GM19099 (cell line): ENCODE data around the gene LILRA5.

ENCODE experiments used
- POLR2A ChIP-seq: IDR thresholded peaks from 3 replicates; pipeline ENCODE4 v1.6.1; 2011; ENCODE audit warnings: low read depth; ENCODE audit not compliant: insufficient read length; ENCODE audit errors: extremely low read depth

The LILRA5 gene

GRCh38 chr19:54287456-54287855 lies 25.5 kb downstream of the LILRA5 start:
- TF ChIP-seq POLR2A, result no peak

GRCh38 chr19:54282686-54283470 lies 30.1 kb downstream of the LILRA5 start:
- TF ChIP-seq POLR2A, result no peak

- TF ChIP-seq POLR2A, result no peak
Observed at GRCh38 chr19:54281007-54281728, 31.8 kb downstream of the LILRA5 start, which contains the start of gene LILRB2. Gene LILRB2 (minus strand): TSS chr19:54281110. CDS start chr19:54280496, 614 bp downstream.

- no peak for TF ChIP-seq POLR2A
Observed at GRCh38 chr19:54279406-54279962, 33.5 kb downstream of the LILRA5 start.

- TF ChIP-seq POLR2A, result no peak
Observed at GRCh38 chr19:54275951-54276350, 37.0 kb downstream of the LILRA5 start.

GRCh38 chr19:54273821-54274220 lies 39.1 kb downstream of the LILRA5 start:
- TF ChIP-seq POLR2A, result no peak

GRCh38 chr19:54271106-54271505 lies 41.9 kb downstream of the LILRA5 start:
- no peak for TF ChIP-seq POLR2A

- no peak for TF ChIP-seq POLR2A
Observed at GRCh38 chr19:54268936-54269335, 44.0 kb downstream of the LILRA5 start.

GRCh38 chr19:54266133-54266532 lies 46.8 kb downstream of the LILRA5 start:
- TF ChIP-seq POLR2A, result no peak

- TF ChIP-seq POLR2A, result no peak
Observed at GRCh38 chr19:54262470-54262869, 50.5 kb downstream of the LILRA5 start.

GRCh38 chr19:54262066-54262465 lies 50.9 kb downstream of the LILRA5 start:
- TF ChIP-seq POLR2A, result no peak

GRCh38 chr19:54257116-54257480 lies 55.9 kb downstream of the LILRA5 start, which contains the start of gene LILRB5:
Gene LILRB5 (minus strand): TSS chr19:54257273. CDS start chr19:54257193, 80 bp downstream.
- no peak for TF ChIP-seq POLR2A
